Measurements from ENCODE around the gene AKR1E2.

Gene AKR1E2

GRCh38 chr10:4851176-4851575 lies 25.2 kb downstream of the AKR1E2 start:
- Histone ChIP-seq H3K9me2 (ENCODE audit: low read depth, low read length) (no peaks in the 10 kb centered on the region), H3F3A (ENCODE audit: insufficient read depth, low read length) (no peaks in the 10 kb centered on the region), H3K4me1 (ENCODE audit: insufficient read depth, low read length, severe bottlenecking) (no peaks in the 10 kb centered on the region), H3K4me3 (ENCODE audit: low read depth, low read length, poor library complexity, severe bottlenecking) (no peak overlapping the region), H3K79me2 (ENCODE audit: insufficient read depth, low read length) (no peaks in the 10 kb centered on the region), H4K20me1 (ENCODE audit: insufficient read depth, low read length) (no peaks in the 10 kb centered on the region), H3K27ac (ENCODE audit: low read depth, low read length, poor library complexity, severe bottlenecking) (no peak overlapping the region), H3K27me3 (ENCODE audit: insufficient read depth, low read length) (no peaks in the 10 kb centered on the region), H3K9me3 (ENCODE audit: low read length) (no peaks in the 10 kb centered on the region), H3K36me3 (ENCODE audit: insufficient read depth, low read length) (no peaks in the 10 kb centered on the region), H2AFZ (ENCODE audit: low read length) (no peak overlapping the region), H3K9ac (ENCODE audit: low read length) (no peak overlapping the region), H3K4me2 (ENCODE audit: low read length) (no peak overlapping the region)
- TF ChIP-seq EZH2 (IDR thresholded peaks at IDR 0.05; ENCODE audit: borderline replicate concordance, low read length) (no peak), CTCF (IDR thresholded peaks at IDR 0.05; ENCODE audit: low read length) (no peak)

- Histone ChIP-seq H3K4me1 (ENCODE audit: insufficient read depth, low read length, severe bottlenecking) (no peaks in the 10 kb centered on the region), H3K36me3 (ENCODE audit: insufficient read depth, low read length) (no peaks in the 10 kb centered on the region), H3K9me2 (ENCODE audit: low read depth, low read length) (no peaks in the 10 kb centered on the region), H4K20me1 (ENCODE audit: insufficient read depth, low read length) (no peaks in the 10 kb centered on the region), H3K4me3 (ENCODE audit: low read depth, low read length, poor library complexity, severe bottlenecking) (no peak overlapping the region), H3F3A (ENCODE audit: insufficient read depth, low read length) (no peaks in the 10 kb centered on the region), H3K27ac (ENCODE audit: low read depth, low read length, poor library complexity, severe bottlenecking) (no peak overlapping the region), H2AFZ (ENCODE audit: low read length) (no peak overlapping the region), H3K9ac (ENCODE audit: low read length) (no peak overlapping the region), H3K79me2 (ENCODE audit: insufficient read depth, low read length) (no peaks in the 10 kb centered on the region), H3K4me2 (ENCODE audit: low read length) (no peak overlapping the region), H3K27me3 (ENCODE audit: insufficient read depth, low read length) (no peaks in the 10 kb centered on the region), H3K9me3 (ENCODE audit: low read length) (no peaks in the 10 kb centered on the region)
- no peak for TF ChIP-seq EZH2 (IDR thresholded peaks at IDR 0.05; ENCODE audit: borderline replicate concordance, low read length)
- TF ChIP-seq CTCF (IDR thresholded peaks at IDR 0.05; ENCODE audit: low read length) = no peak
Measured at GRCh38 chr10:4851846-4852245, 25.8 kb downstream of the AKR1E2 start.

GRCh38 chr10:4865945-4866661 lies 40.1 kb downstream of the AKR1E2 start:
- Histone ChIP-seq H3K4me3 (ENCODE audit: low read depth, low read length, poor library complexity, severe bottlenecking) (no peak overlapping the region), H3K27me3 (ENCODE audit: insufficient read depth, low read length) (no peaks in the 10 kb centered on the region), H3F3A (ENCODE audit: insufficient read depth, low read length) (no peaks in the 10 kb centered on the region), H3K79me2 (ENCODE audit: insufficient read depth, low read length) (no peaks in the 10 kb centered on the region), H3K36me3 (ENCODE audit: insufficient read depth, low read length) (no peaks in the 10 kb centered on the region), H3K4me1 (ENCODE audit: insufficient read depth, low read length, severe bottlenecking) (no peaks in the 10 kb centered on the region), H3K4me2 (ENCODE audit: low read length) (no peak overlapping the region), H2AFZ (ENCODE audit: low read length) (no peak overlapping the region), H3K9me2 (ENCODE audit: low read depth, low read length) (no peaks in the 10 kb centered on the region), H4K20me1 (ENCODE audit: insufficient read depth, low read length) (no peaks in the 10 kb centered on the region), H3K9me3 (ENCODE audit: low read length) (no peaks in the 10 kb centered on the region), H3K27ac (ENCODE audit: low read depth, low read length, poor library complexity, severe bottlenecking) (no peak overlapping the region), H3K9ac (ENCODE audit: low read length) (no peak overlapping the region)
- TF ChIP-seq EZH2 (IDR thresholded peaks at IDR 0.05; ENCODE audit: borderline replicate concordance, low read length) = no peak
- TF ChIP-seq CTCF (IDR thresholded peaks at IDR 0.05; ENCODE audit: low read length) = no peak

All from OCI-LY1 (cell line).